HG02571 (cell line): ENCODE results near the gene IL1R1.

Source experiments
- ATAC-seq: cut with Tn5 transposase; IDR thresholded peaks from one replicate; pipeline ENCODE4 v1.9.1; 2021; ENCODE audit warnings: mild to moderate bottlenecking, moderate library complexity; ENCODE audit not compliant: unreplicated experiment

IL1R1 gene

DNA sequence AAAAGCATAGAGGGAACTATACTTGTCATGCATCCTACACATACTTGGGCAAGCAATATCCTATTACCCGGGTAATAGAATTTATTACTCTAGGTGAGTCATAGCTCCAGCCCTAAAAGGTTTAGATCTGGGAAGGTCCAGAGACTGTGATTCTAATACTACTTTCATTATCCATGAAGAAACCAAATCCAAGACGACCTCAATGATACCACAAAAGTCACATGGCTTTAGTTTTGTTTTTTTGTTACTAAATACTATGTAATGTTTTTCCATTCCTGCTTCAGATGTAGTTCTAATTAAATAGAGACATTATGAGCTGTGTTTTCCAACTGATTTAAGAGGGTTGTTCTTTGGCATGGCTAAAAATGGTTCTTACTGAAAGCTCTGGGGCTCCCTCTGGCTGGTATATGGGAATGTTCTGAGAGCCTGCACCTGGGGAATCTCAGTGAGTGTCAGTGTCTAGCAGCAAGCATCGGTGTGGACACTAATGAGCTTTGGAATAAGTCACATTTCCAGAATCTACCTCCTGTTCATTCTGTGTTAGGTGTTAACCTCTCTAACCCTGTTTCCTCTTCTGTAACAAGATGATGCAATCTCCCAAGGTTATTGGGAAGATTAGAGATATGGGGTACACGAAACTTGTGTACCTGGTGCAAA, 23.8 kb downstream of the IL1R1 start:
- no peak for ATAC-seq

GRCh38 chr2:102168026-102168771, 25.7 kb downstream of the IL1R1 start:
- no peak for ATAC-seq

- no peak for ATAC-seq
Measured at GRCh38 chr2:102171946-102172345, 29.4 kb downstream of the IL1R1 start.

DNA sequence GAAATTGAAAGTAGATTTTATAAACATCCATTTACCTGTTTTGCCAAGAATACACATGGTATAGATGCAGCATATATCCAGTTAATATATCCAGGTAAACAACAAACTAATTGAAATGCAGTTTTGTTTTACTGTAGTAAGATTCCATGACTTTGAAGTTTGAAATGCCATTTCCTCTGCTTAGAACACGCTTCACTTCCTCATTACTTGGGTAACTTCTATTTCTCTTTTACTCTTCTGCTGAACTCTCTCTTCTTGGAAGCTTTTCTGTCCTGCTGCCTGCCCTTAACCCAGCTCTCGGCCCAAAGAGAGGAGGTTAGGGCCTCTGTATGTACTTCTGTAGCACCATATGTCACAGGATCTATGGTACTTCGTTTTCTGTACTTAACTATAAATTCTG, 30.2 kb downstream of the IL1R1 start:
- ATAC-seq = no peak

DNA sequence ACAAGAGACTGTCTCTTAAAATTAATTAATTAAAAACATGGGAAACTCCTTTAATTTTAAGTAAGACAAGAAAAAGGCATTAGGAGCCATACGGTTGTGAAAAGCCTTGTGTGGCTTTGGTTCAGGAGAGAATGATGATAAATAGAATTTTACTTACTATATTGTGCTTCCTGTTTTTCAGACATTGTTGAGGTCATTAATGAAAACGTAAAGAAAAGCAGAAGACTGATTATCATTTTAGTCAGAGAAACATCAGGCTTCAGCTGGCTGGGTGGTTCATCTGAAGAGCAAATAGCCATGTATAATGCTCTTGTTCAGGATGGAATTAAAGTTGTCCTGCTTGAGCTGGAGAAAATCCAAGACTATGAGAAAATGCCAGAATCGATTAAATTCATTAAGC, 33.6 kb downstream of the IL1R1 start:
- ATAC-seq = no peak

DNA sequence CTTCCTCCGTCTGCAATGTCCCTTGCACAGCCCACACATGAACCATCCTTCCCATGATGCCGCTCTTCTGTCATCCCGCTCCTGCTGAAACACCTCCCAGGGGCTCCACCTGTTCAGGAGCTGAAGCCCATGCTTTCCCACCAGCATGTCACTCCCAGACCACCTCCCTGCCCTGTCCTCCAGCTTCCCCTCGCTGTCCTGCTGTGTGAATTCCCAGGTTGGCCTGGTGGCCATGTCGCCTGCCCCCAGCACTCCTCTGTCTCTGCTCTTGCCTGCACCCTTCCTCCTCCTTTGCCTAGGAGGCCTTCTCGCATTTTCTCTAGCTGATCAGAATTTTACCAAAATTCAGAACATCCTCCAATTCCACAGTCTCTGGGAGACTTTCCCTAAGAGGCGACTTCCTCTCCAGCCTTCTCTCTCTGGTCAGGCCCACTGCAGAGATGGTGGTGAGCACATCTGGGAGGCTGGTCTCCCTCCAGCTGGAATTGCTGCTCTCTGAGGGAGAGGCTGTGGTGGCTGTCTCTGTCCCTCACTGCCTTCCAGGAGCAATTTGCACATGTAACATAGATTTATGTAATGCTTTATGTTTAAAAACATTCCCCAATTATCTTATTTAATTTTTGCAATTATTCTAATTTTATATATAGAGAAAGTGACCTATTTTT, 35.4 kb downstream of the IL1R1 start:
- no peak for ATAC-seq

DNA sequence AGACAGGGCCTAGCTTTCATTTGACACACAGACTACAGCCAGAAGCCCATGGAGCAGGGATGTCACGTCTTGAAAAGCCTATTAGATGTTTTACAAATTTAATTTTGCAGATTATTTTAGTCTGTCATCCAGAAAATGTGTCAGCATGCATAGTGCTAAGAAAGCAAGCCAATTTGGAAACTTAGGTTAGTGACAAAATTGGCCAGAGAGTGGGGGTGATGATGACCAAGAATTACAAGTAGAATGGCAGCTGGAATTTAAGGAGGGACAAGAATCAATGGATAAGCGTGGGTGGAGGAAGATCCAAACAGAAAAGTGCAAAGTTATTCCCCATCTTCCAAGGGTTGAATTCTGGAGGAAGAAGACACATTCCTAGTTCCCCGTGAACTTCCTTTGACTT, 36.5 kb downstream of the IL1R1 start:
- ATAC-seq = no peak

DNA sequence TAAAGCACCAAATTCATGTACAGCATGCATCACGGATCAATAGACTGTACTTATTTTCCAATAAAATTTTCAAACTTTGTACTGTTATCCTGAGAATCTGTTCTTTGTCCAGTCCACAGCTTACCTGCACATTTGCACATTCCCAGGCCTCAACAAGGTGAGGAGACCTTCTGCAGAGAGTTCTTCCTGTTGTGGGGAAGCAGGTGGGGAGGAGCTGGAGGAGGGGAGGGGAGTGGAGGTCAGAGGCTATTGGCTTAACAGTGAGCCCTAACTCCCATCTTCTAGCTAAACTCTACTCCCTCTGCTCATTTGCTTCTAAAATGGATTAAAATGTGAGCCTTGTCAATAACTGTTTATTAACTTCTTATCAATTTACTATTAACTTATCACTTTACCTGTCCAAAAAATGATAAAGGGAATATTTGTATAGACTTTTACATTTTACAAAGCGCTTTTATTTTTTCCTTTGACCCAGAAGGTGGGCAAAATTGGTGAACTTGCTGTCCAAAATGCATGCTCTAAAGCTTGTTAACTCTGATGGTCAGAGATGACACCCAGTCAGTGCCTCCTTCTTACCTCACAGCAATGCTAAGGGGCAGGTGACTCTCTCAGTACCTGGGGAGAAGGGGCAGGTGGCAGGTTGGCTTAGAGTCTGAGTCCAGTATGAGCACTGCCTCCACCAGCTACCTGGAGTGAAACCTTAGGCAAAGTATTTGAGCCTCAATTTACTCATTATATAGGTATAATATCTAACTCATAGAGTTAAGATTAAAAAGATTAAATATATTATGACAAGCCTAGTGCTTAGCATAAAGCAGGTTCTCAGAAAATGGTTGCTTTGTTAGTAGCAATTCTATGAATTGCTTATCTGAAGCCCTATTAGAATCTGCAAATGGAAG, 37.5 kb downstream of the IL1R1 start:
- no peak for ATAC-seq

DNA sequence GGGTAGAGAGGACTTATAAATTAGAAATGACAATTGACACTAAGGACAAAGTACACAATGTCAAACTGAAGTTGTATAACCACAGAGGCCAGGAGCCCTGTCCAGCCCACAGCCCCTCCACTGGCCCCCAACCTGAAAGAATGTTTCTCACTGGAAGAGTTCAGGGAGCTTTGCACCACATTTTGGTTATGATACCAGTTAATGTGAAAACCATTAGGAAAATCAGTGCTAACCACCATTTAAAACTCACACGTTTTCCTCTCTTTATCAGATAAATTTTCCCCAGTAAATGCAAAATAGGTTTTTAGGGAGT, 38.1 kb downstream of the IL1R1 start:
- no peak for ATAC-seq

DNA sequence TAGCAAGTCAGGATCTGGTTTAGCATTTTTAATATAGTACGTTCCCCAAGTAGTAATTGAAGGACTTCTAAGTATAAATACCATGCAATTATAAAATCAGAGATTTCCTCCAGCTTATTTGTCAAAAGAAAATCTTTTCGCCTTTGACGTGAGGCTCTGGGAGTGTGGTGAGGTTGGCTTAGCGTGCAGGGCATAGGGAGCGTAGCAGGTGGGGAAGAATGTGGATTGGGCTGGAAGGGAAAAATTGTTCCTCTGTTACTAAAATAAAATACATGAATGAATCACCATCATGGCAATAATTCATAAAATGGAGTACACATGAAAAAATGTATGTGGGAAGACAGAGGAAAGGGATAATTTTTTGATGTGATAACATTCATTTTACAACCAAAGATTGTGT, 38.8 kb downstream of the IL1R1 start:
- ATAC-seq = no peak

GRCh38 chr2:102181919-102182635, 39.5 kb downstream of the IL1R1 start:
- no peak for ATAC-seq

- no peak for ATAC-seq
Measured at GRCh38 chr2:102184018-102184417, 41.5 kb downstream of the IL1R1 start.

- no peak for ATAC-seq
Measured at GRCh38 chr2:102184568-102184967, 42.0 kb downstream of the IL1R1 start.

DNA sequence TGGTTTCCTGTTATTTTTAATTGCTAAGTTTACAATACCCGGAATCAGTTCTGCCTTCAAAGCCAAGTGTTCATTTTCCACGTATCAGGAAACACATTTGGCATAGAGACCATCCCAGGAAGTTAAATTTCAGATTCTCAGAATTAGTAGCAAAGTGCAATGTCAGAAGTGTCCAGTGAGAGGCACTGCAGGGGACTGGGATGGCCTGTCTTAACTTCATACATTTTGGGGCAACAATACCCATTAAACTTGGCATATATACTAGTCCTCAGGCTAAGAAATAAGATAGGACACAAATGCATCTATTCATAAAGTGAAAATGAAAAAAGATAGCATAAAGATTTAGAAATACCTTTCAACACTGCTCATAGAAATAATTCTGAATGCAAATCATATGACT, 42.8 kb downstream of the IL1R1 start:
- no peak for ATAC-seq

DNA sequence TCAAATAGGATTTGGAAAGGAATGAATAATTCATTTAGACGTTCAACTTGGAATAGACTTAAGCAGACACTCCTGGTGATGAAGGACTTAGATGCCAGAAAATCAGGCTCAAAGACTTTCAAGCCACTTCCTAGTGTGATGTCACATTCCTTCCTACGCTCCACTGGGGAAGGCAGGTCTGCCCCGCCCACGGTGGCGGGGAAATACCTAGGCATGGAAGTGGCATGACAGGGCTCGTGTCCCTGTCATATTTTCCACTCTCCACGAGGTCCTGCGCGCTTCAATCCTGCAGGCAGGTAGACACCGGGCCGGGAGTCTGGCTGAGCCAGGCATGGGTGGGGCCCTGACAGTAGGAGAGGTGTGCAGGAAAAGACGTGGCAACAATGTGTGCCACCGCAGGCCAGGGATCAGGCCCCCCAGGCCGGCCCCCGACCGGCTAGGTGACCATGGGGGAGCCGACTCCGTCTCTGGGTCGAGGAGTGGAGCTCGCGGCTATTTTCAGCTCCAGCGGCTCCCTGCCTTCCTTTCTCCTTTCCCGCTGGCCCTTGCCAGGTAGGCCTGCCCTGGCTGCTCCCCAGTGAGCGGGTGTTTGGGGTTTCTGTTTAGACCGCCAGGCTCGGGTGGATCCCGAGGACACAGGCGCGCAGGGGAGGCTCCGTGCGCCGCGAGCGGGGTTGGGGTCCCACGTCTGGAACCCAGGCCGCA, 44.4 kb downstream of the IL1R1 start, which contains the start of gene IL1RL2:
Gene IL1RL2, plus strand, starts transcription at position 233 of the 705 bp plus-strand sequence. CDS start 845 bp downstream, outside the sequence.
- no peak for ATAC-seq

DNA sequence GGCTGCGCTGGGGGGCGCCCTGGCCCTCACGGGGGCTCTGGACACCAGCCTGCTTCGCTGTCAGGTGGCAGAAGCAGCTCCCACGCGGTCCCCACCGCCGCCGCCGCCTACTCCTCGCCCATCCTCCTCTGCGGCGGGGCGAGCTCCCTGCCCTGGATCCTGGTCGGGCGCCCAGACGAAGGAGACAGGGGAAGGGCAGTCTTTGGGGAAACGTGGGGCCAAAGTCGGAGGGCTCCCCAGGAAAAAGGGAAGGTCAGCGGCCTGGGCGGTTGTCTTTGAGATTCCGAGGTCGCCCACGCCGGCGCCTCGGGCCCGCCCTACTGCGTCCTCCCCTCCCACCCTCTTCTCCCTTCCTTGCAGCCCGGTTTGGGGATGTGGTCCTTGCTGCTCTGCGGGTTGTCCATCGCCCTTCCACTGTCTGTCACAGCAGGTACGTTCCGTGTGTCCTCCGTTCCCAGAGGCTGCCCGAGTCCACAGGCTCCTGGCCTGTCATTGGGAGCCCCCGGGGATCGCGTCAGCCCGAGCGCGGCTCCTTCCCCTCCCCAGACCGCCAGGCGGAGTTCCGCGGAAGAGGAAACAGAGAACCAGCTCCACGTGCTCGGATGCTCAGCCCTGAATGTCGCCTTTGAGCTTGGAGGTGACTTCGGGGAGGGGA, 45.1 kb downstream of the IL1R1 start:
- ATAC-seq = no peak

GRCh38 chr2:102190430-102191107, 48.0 kb downstream of the IL1R1 start:
- ATAC-seq = no peak

- ATAC-seq = no peak
Measured at GRCh38 chr2:102191501-102191900, 49.0 kb downstream of the IL1R1 start.

- no peak for ATAC-seq
Measured at GRCh38 chr2:102193074-102193473, 50.5 kb downstream of the IL1R1 start.
